Mesodermal cell (in vitro differentiated cells): ENCODE measurements around the gene RYR3.

ENCODE experiments used
- H3K27ac ChIP-seq: 2 replicates; pipeline ENCODE4 v1.7.0; 2013; ENCODE audit warnings: mild to moderate bottlenecking, low read depth, low read length, moderate library complexity; ENCODE audit not compliant: severe bottlenecking
- H3K36me3 ChIP-seq: 2 replicates; pipeline ENCODE4 v1.7.1; 2013; ENCODE audit warnings: mild to moderate bottlenecking, low read length, moderate library complexity; ENCODE audit not compliant: control insufficient read depth, insufficient read depth
- H3K4me1 ChIP-seq: one replicate; pipeline ENCODE4 v1.7.1; 2013; ENCODE audit warnings: mild to moderate bottlenecking, low read length; ENCODE audit not compliant: insufficient read depth, control insufficient read depth, poor library complexity, severe bottlenecking
- H3K4me3 ChIP-seq: 2 replicates; pipeline ENCODE4 v1.7.0; 2013; ENCODE audit warnings: low read length, control low read depth, mild to moderate bottlenecking; ENCODE audit not compliant: insufficient read depth, poor library complexity, severe bottlenecking; ENCODE audit errors: extremely low read depth
- H3K9me3 ChIP-seq: 2 replicates; pipeline ENCODE4 v1.7.1; 2013; ENCODE audit warnings: mild to moderate bottlenecking, low read length, moderate library complexity; ENCODE audit not compliant: control insufficient read depth
- WGBS, 2 experiments: methylation state at CpG; one replicate each; pipeline ENCODE4 v1.1.5; 2013; ENCODE audit warnings: missing lambda C conversion rate in 2 of 2; ENCODE audit not compliant: insufficient coverage in 2 of 2; 5-methylcytosine and 5-hydroxymethylcytosine counted together

Gene RYR3

DNA sequence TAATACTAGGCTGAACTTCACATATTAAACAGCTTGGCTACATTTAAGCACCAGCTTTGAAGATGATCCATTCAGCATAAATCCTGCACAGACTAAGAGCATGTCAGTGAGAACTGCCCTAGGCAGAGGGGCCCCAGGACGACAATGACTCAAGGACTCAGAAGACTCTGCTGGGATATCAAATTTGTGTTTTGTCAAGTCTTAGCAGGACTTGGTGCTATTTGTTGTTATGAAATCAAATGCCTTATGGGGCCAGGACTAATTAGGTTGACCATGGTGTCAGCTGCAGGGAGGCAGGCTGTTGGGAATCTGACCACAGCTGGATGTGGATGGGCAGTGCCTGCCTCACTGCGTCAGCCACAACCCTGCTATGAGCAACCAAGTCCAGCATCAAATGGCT lies 91.8 kb downstream of the RYR3 start:
- H3K4me1 ChIP-seq: no peaks in the 10 kb centered on the region
- H3K9me3 ChIP-seq: no peaks in the 10 kb centered on the region
- WGBS, 2 experiments: 87 to 100% methylated on average over 1 to 2 of the region's 2 CpGs
- H3K4me3 ChIP-seq: no peak overlapping the region
- no peaks in the 10 kb centered on the region for H3K36me3 ChIP-seq
- no peak overlapping the region for H3K27ac ChIP-seq

DNA sequence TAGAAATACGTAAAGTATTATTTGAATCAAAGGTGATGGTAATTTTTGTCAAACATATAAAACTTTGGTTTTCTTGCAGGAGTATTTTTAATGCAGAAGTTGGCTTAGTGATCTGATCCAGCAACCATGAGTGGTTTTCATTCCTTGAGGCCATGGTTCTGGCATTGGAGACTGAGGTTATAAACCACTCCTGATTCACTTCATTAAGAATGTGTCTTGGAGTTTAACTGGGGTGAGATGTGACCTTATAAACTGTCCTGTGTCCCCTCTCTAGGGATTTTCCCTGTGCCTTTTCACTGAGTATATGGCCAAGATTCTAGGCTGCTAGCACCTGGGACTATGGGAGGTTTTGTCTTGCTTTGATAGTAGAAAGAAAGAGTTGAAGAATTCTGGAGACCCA lies 94.3 kb downstream of the RYR3 start:
- no peak overlapping the region for H3K4me3 ChIP-seq
- no peaks in the 10 kb centered on the region for H3K9me3 ChIP-seq
- no peak overlapping the region for H3K27ac ChIP-seq
- no peaks in the 10 kb centered on the region for H3K36me3 ChIP-seq
- 100% methylated on average over 1 of the region's 1 CpG; no CpG with 5 or more reads in 1 of the 2 experiments for WGBS, 2 experiments
- H3K4me1 ChIP-seq: no peaks in the 10 kb centered on the region

DNA sequence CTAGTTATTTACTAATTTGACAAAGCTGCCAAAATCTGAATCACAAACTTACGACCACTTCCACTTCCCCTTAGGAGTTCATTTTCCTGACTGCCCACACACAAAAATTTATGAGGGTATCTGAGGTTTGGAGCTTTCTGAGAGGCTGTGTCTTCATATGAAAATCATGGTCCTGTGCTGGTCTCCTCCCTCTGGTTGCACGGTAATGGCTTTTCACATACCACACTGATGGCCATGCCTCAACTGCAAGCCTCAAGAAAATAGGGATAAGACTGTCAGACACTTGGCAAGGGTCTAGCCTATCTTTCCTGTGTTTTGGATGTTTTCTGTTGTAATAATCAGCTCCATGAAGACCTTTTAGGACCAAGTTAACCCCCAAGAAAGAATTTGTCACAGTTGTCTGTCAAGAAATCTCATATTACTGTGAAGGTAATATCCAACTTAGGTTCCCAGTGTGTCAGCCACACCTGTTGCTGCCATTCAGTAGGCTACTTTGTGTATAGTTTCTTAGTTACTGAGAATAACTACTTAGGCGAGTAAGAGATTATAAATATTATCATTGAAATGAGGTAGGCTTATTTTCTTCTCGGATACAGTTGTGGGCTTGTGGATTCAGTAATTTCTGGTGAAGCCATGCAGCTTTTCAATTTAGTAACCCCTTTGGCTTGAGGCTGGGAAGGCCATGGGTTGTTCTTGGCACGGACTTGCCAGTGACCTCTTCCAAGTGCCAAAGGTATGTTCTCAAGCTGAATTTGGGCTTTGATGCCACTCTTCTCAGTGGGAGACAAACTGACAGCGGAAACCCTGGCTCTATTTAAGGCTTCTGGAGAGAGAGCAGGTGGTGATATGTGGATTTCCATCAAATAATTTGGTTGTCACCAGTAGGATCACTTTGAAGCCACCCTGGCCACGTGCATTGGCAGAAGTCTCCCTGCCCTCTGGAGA lies 101.1 kb downstream of the RYR3 start:
- Histone ChIP-seq H3K27ac (no peak overlapping the region), H3K4me1 (peaks cover 4% of the 10 kb centered on the region), H3K9me3 (no peaks in the 10 kb centered on the region), H3K36me3 (no peaks in the 10 kb centered on the region), H3K4me3 (no peak overlapping the region)
- 87 to 95% methylated on average over 6 of the region's 7 CpGs for WGBS, 2 experiments

DNA sequence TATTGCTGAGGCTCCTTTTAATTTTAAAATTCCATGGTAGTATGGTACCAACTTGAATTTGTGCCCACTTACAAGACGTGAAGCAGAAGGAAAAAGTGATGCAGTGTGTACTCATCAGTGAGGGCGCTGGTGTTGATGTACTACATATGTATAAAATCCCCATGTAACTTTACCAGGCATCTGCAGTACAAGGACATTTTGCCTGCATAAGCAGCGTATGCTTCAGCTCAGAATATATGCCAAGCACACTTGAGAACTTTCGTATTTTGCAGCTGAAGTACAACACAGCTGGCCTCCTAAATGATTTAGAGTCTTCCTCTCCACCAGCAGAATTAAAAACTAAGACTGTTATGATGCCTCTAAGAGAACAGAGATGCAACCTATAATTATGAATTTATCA lies 108.9 kb downstream of the RYR3 start:
- H3K4me3 ChIP-seq: no peak overlapping the region
- no peaks in the 10 kb centered on the region for H3K36me3 ChIP-seq
- WGBS, 2 experiments: 70 to 96% methylated on average over 2 of the region's 4 CpGs
- H3K27ac ChIP-seq: no peak overlapping the region
- H3K9me3 ChIP-seq: no peaks in the 10 kb centered on the region
- no peaks in the 10 kb centered on the region for H3K4me1 ChIP-seq

DNA sequence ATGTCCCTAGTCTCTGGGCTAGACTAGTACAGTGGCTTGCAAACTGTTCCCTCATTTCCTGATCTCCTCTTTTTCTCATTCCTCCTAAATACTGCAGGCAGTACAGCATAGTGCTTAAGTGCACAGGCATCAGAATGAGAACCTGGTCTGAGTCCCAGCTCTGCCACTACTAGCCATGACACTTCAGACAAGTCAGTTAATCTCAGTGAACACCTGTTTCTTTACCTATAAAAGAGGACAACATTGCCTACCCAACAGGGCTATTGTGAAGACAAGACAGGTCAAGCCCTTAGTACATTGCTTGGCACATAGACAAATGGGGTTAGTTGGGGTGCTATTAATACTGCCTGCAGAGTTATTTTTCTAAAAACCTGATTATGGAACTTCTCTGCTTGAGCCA lies 113.3 kb downstream of the RYR3 start:
- no peak overlapping the region for H3K27ac ChIP-seq
- H3K4me3 ChIP-seq: no peak overlapping the region
- H3K4me1 ChIP-seq: no peaks in the 10 kb centered on the region
- no peaks in the 10 kb centered on the region for H3K36me3 ChIP-seq
- no peaks in the 10 kb centered on the region for H3K9me3 ChIP-seq

DNA sequence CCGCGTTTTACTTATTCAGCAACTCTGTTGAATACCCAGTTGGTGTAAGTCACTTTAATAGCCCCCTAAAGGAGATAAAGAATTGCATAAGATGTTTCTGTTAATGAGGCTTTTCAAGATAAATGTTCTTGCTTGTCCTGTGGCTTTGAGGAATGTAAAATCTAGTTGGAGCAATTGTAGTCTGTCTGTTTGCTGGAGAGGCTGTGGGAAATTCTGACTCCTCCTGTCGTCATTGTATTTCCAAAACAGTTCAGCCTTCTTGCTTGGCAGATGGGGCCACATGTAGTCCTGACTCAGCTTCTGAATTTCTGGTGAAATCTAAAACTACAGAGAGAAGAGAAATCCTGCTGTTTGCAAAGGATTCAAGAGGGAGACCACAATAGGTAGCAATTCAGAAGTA lies 114.4 kb downstream of the RYR3 start:
- Histone ChIP-seq H3K36me3 (no peaks in the 10 kb centered on the region), H3K4me1 (no peaks in the 10 kb centered on the region), H3K27ac (no peak overlapping the region), H3K9me3 (no peaks in the 10 kb centered on the region), H3K4me3 (no peak overlapping the region)
- 80 to 93% methylated on average over 2 to 3 of the region's 3 CpGs for WGBS, 2 experiments

DNA sequence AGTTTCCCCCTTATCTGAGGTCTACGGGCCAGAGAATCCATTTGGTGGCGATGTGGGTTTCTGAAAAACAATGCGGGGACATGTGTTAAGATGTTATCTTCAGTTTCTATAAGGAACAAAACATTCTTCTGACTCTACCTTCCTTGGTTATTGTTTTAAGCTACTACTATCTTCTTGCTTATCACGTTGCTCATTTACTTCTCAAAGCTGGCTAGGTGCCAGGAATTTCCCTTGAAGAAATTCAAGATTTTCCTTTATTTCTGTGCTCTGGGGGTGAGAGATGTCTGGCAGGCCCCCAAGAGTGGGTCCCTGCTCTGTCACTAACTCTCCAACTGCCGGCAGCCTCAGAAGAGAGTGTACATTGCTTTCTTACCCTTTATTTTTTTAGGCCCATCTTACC lies 119.8 kb downstream of the RYR3 start:
- WGBS, 2 experiments: 58 to 86% methylated on average over 2 of the region's 5 CpGs
- Histone ChIP-seq H3K27ac (no peak overlapping the region), H3K4me1 (no peaks in the 10 kb centered on the region), H3K36me3 (no peaks in the 10 kb centered on the region), H3K9me3 (no peaks in the 10 kb centered on the region), H3K4me3 (no peak overlapping the region)

DNA sequence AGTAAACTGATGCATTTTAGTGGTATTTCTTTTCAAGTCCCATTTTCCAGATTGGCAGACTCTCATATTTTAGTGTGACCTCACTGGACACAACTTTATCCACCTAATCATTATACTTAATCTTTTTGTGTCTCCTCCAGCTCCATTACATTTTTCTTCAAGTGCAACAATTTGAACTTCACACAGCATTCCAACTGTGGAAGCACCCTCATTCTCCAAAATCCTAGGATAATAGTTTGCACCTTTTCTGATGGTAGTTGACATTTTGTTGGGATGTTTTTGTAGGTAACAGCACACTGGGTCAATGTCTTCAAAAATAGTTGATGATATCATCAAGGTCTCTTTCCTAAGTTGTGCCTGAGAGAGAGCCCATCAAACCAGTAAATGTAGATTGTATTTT lies 123.1 kb downstream of the RYR3 start:
- no peaks in the 10 kb centered on the region for H3K36me3 ChIP-seq
- no peak overlapping the region for H3K27ac ChIP-seq
- no peaks in the 10 kb centered on the region for H3K9me3 ChIP-seq
- no peak overlapping the region for H3K4me3 ChIP-seq
- no peaks in the 10 kb centered on the region for H3K4me1 ChIP-seq

DNA sequence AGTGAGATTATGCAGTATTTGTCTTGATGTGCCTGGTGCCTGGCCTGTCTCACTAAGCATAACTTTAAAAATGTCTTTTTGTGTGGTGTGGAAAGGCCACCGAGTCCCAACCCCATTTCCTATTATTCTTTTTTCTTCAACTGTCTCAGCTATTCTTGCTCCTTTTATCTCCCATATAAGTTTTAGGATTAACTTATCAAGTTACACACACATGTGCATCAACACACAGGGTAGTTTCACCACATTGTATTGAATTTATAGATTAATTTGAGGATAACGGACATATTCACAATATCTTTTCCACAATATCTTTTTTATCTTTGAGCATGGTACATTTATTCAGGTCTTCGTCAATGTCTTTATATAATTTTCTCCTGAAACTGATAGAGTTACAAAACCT lies 127.6 kb downstream of the RYR3 start:
- Histone ChIP-seq H3K4me3 (no peak overlapping the region), H3K36me3 (no peaks in the 10 kb centered on the region), H3K9me3 (no peaks in the 10 kb centered on the region), H3K27ac (no peak overlapping the region), H3K4me1 (no peaks in the 10 kb centered on the region)
- WGBS, 2 experiments: 100% methylated on average over 1 of the region's 3 CpGs; no CpG with 5 or more reads in 1 of the 2 experiments

DNA sequence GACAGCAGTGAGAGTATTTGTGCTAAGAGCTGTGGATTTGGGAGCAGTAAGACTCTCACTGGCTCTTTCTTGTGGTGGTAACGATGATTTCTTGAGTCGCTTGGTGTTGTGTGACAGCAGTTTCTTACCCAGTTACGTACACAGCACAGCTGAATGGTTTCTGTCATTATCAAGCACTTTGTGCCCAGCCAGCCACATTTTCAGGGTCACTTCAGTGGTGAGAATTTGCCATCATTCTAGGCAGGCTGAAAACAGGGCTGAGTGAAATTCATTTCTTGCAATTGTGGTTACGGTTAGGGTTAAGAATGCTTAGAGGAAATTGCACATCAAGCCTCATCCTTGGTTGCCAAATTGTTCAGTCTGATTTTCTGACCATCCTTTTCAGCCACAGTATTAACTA lies 130.1 kb downstream of the RYR3 start:
- H3K36me3 ChIP-seq: no peaks in the 10 kb centered on the region
- no peak overlapping the region for H3K27ac ChIP-seq
- H3K4me3 ChIP-seq: no peak overlapping the region

DNA sequence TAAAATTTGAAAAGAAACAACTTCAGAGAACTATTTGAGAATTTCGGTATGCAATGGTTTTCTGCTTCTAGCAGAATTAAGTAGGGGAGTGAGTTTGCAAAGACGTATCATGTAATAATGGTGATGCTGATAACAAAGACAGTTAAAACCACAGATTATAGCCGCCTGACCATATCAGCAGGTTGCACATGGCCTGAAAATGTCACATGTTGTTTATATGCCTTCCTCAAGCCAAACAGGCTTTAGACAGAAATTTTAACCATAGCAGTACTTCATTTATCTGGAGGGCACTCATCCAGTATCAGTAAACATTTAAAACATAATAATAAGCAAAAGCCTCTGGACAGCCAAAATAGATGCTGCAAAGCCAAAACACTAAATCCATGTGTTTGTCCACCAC lies 131.7 kb downstream of the RYR3 start:
- no peak overlapping the region for H3K4me3 ChIP-seq
- no peak overlapping the region for H3K27ac ChIP-seq
- no peaks in the 10 kb centered on the region for H3K36me3 ChIP-seq
- WGBS, 2 experiments: 67 to 85% methylated on average over 2 to 3 of the region's 3 CpGs
- peaks cover 3% of the 10 kb centered on the region for H3K4me1 ChIP-seq
- H3K9me3 ChIP-seq: no peaks in the 10 kb centered on the region

More for the DNA sequence above, 130.1 kb downstream of the RYR3 start:
- no peaks in the 10 kb centered on the region for H3K9me3 ChIP-seq
- WGBS, 2 experiments: 91 to 95% methylated on average over 3 of the region's 4 CpGs
- peaks cover 3% of the 10 kb centered on the region for H3K4me1 ChIP-seq
